ENCODE data around the gene CHRD. TPM values are rescaled to one million over a fixed set of nuclear protein-coding genes. Genes with fewer than 3 reads are reported as not detected.
"Not testable (repeated sequence)": the region's sequence is repeated elsewhere in the genome, so short reads cannot be mapped to it uniquely, and the experiment has no call there.

Gene CHRD
- total RNA-seq, 2 experiments from 2014 or later, result not detected

DNA sequence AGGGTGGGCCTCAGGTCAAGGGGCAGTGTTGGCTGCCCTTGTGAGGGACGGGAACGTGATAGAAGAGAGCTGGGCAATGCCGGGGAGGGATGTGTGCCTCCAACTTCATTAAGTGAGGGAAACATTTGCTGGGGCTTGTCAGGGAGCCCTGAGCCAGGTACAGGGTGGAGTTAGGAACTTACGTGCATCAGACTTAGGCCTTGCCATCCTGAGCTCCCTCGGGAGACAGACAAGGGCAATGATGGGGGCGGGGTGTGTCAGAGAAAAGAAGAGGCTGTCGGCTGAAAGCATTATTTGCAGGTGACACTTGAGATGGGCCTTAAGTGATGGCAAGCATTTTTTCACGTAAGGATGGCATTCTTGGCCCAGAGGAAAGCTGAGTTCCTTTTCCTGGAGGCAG is 40.9 kb upstream of the CHRD start:
- POLR2A ChIA-PET, result no interaction called here
- Mint-ChIP-seq H3K27ac (no peak overlapping the region), H3K27me3 (no peaks in the 10 kb centered on the region), H3K36me3 (ENCODE audit: low read depth) (peaks cover 4% of the 10 kb centered on the region), H3K9me3 (no peaks in the 10 kb centered on the region), H3K4me3 (no peak overlapping the region), H3K4me1 (peaks cover 34% of the 10 kb centered on the region)
- CTCF ChIA-PET, result interaction anchor here (0.9 to 2.2 kb wide), 4 partner anchors 9 to 21 kb away, joined by 3 to 6 read pairs (median 4); no protein-coding TSS in a partner anchor
- DNase-seq, result no peak

GRCh38 chr3:184339451-184340135 is 40.3 kb upstream of the CHRD start:
- POLR2A ChIA-PET; H3K36me3 Mint-ChIP-seq (ENCODE audit: low read depth); H3K4me3 Mint-ChIP-seq; H3K27me3 Mint-ChIP-seq; H3K27ac Mint-ChIP-seq; DNase-seq; H3K9me3 Mint-ChIP-seq: not testable (repeated sequence)
- CTCF ChIA-PET, result interaction anchor here (0.9 to 2.2 kb wide), 4 partner anchors 9 to 21 kb away, joined by 3 to 6 read pairs (median 4); no protein-coding TSS in a partner anchor
- peaks cover 28% of the 10 kb centered on the region for H3K4me1 Mint-ChIP-seq

- CTCF ChIA-PET, result interaction anchor here (0.8 to 1.9 kb wide), 2 partner anchors 10 to 12 kb away, joined by 4 to 5 read pairs; no protein-coding TSS in a partner anchor
- H3K27me3 Mint-ChIP-seq, result no peaks in the 10 kb centered on the region
- no peak overlapping the region for H3K4me3 Mint-ChIP-seq
- H3K27ac Mint-ChIP-seq, result no peak overlapping the region
- no peak for DNase-seq
- no peaks in the 10 kb centered on the region for H3K9me3 Mint-ChIP-seq
- no peaks in the 10 kb centered on the region for H3K36me3 Mint-ChIP-seq (ENCODE audit: low read depth)
- H3K4me1 Mint-ChIP-seq, result peaks cover 15% of the 10 kb centered on the region
- POLR2A ChIA-PET, result no interaction called here
Measured at GRCh38 chr3:184341925-184342324, 37.9 kb upstream of the CHRD start.

GRCh38 chr3:184343200-184343876 is 36.5 kb upstream of the CHRD start:
- ChIA-PET CTCF (no interaction called here), POLR2A (no interaction called here)
- Mint-ChIP-seq H3K36me3 (ENCODE audit: low read depth) (no peaks in the 10 kb centered on the region), H3K9me3 (no peaks in the 10 kb centered on the region), H3K27ac (no peak overlapping the region), H3K4me3 (no peak overlapping the region), H3K27me3 (no peaks in the 10 kb centered on the region), H3K4me1 (peaks cover 3% of the 10 kb centered on the region)
- no peak for DNase-seq

DNA sequence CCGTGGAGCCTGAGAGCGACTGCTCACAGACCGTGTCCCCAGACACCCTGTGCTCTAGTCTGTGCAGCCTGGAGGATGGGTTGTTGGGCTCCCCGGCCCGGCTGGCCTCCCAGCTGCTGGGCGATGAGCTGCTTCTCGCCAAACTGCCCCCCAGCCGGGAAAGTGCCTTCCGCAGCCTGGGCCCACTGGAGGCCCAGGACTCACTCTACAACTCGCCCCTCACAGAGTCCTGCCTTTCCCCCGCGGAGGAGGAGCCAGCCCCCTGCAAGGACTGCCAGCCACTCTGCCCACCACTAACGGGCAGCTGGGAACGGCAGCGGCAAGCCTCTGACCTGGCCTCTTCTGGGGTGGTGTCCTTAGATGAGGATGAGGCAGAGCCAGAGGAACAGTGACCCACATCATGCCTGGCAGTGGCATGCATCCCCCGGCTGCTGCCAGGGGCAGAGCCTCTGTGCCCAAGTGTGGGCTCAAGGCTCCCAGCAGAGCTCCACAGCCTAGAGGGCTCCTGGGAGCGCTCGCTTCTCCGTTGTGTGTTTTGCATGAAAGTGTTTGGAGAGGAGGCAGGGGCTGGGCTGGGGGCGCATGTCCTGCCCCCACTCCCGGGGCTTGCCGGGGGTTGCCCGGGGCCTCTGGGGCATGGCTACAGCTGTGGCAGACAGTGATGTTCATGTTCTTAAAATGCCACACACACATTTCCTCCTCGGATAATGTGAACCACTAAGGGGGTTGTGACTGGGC is 35.1 kb upstream of the CHRD start:
- Mint-ChIP-seq H3K9me3 (no peaks in the 10 kb centered on the region), H3K27ac (no peak overlapping the region), H3K36me3 (ENCODE audit: low read depth) (no peaks in the 10 kb centered on the region), H3K27me3 (no peaks in the 10 kb centered on the region), H3K4me3 (no peak overlapping the region), H3K4me1 (no peaks in the 10 kb centered on the region)
- ChIA-PET POLR2A (no interaction called here), CTCF (interaction anchor here (0.6 to 2.2 kb wide), 2 partner anchors 8 to 186 kb away, joined by 3 to 8 read pairs; partner anchors contain the start of gene FAM131A)
- no peak for DNase-seq

DNA sequence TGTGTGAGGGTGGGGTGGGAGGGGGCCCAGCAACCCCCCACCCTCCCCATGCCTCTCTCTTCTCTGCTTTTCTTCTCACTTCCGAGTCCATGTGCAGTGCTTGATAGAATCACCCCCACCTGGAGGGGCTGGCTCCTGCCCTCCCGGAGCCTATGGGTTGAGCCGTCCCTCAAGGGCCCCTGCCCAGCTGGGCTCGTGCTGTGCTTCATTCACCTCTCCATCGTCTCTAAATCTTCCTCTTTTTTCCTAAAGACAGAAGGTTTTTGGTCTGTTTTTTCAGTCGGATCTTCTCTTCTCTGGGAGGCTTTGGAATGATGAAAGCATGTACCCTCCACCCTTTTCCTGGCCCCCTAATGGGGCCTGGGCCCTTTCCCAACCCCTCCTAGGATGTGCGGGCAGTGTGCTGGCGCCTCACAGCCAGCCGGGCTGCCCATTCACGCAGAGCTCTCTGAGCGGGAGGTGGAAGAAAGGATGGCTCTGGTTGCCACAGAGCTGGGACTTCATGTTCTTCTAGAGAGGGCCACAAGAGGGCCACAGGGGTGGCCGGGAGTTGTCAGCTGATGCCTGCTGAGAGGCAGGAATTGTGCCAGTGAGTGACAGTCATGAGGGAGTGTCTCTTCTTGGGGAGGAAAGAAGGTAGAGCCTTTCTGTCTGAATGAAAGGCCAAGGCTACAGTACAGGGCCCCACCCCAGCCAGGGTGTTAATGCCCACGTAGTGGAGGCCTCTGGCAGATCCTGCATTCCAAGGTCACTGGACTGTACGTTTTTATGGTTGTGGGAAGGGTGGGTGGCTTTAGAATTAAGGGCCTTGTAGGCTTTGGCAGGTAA is 34.3 kb upstream of the CHRD start:
- ChIA-PET CTCF (interaction anchor here (1.1 to 2.2 kb wide), 2 partner anchors 8 to 28 kb away, joined by 3 to 8 read pairs; partner anchors contain the start of gene FAM131A), POLR2A (no interaction called here)
- no peaks in the 10 kb centered on the region for H3K4me1 Mint-ChIP-seq
- no peak overlapping the region for H3K27ac Mint-ChIP-seq
- DNase-seq, result peak; percentile 21
- no peaks in the 10 kb centered on the region for H3K36me3 Mint-ChIP-seq (ENCODE audit: low read depth)
- no peaks in the 10 kb centered on the region for H3K9me3 Mint-ChIP-seq
- H3K27me3 Mint-ChIP-seq, result no peaks in the 10 kb centered on the region
- no peak overlapping the region for H3K4me3 Mint-ChIP-seq

DNA sequence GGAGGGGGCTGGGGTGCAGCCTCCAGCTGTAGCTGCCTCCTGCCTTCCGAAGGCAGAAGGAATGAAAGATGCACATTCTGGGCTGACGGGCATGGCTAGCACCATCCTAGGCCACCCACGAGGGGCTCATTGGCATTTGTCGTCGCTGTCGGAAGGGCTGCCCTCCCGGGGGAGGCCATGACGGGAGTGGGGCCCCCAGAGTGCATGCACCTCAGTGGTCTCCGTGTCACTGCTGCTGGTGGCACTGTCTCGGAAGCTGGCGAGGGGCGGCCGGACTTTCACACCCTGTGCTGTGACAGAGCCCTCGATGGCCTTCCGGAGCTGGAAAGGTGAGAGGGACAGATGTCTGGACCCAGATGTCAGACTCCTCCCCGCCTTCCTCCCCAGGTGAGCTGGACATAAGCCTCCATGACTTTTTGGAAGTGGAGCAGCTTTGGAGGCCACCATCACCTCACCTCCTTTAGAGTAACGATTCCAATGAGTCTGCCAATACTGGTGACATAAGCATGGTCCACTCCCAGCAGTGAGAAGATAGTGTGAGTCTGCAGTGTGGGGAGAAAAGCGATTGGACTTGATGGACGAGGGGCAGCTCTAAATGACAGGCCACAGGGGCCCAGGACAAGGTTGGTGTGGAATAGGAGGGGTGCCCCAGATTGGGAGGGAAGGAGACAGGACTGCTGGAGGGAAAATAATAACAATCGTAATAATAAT is 33.2 kb upstream of the CHRD start:
- no peak for DNase-seq
- H3K4me1 Mint-ChIP-seq, result no peaks in the 10 kb centered on the region
- ChIA-PET POLR2A (no interaction called here), CTCF (interaction anchor here (0.8 to 2.5 kb wide), 5 partner anchors 9 to 168 kb away, joined by 3 to 8 read pairs (median 5); partner anchors contain the start of gene FAM131A)
- no peaks in the 10 kb centered on the region for H3K36me3 Mint-ChIP-seq (ENCODE audit: low read depth)
- no peak overlapping the region for H3K27ac Mint-ChIP-seq
- H3K4me3 Mint-ChIP-seq, result no peak overlapping the region
- H3K9me3 Mint-ChIP-seq, result no peaks in the 10 kb centered on the region
- no peaks in the 10 kb centered on the region for H3K27me3 Mint-ChIP-seq

GRCh38 chr3:184347321-184348056 is 32.4 kb upstream of the CHRD start:
- H3K4me3 Mint-ChIP-seq, result no peak overlapping the region
- no peak for DNase-seq
- no peaks in the 10 kb centered on the region for H3K27me3 Mint-ChIP-seq
- ChIA-PET POLR2A (no interaction called here), CTCF (interaction anchor here (0.8 to 2.5 kb wide), 6 partner anchors 9 to 167 kb away, joined by 3 to 8 read pairs (median 5); partner anchors contain the start of gene FAM131A)
- H3K27ac Mint-ChIP-seq, result no peak overlapping the region
- no peaks in the 10 kb centered on the region for H3K4me1 Mint-ChIP-seq
- no peaks in the 10 kb centered on the region for H3K9me3 Mint-ChIP-seq
- H3K36me3 Mint-ChIP-seq (ENCODE audit: low read depth), result no peaks in the 10 kb centered on the region

- ChIA-PET POLR2A (no interaction called here), CTCF (interaction anchor here (1.2 to 2.5 kb wide), 4 partner anchors 9 to 167 kb away, joined by 3 to 8 read pairs (median 4); partner anchors contain the start of gene FAM131A)
- Mint-ChIP-seq H3K36me3 (ENCODE audit: low read depth) (no peaks in the 10 kb centered on the region), H3K27me3 (no peaks in the 10 kb centered on the region), H3K27ac (no peak overlapping the region), H3K4me1 (no peaks in the 10 kb centered on the region), H3K4me3 (no peak overlapping the region), H3K9me3 (no peaks in the 10 kb centered on the region)
- no peak for DNase-seq
Measured at GRCh38 chr3:184348057-184348382, 31.8 kb upstream of the CHRD start.

GRCh38 chr3:184349563-184350470 is 30.0 kb upstream of the CHRD start:
- CTCF ChIA-PET, result interaction anchor here (1.4 to 1.5 kb wide), 2 partner anchors 11 to 30 kb away, joined by 4 read pairs; no protein-coding TSS in a partner anchor
- Mint-ChIP-seq H3K27ac (no peak overlapping the region), H3K4me3 (no peak overlapping the region), H3K9me3 (no peaks in the 10 kb centered on the region), H3K36me3 (ENCODE audit: low read depth) (no peaks in the 10 kb centered on the region), H3K27me3 (no peaks in the 10 kb centered on the region), H3K4me1 (peaks cover 2% of the 10 kb centered on the region)
- POLR2A ChIA-PET, result no interaction called here
- no peak for DNase-seq

DNA sequence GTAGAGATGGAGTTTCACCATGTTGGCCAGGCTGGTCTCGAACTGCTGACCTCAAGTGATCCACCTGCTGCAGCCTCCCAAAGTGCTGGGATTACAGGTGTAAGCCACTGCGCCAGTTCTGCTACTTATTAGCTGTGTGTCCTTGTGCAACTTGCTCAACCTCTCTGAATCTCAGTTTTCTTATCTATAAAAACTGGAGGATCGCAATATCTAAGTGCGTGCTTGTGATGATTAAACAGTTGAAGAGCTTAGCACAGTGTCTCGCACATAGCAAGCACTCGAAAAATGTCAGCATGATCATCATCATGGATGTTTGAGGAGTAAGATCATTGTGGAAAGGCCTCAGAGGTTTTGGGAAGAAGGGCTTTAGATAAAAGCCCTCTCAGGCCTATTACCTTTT is 29.2 kb upstream of the CHRD start:
- Mint-ChIP-seq H3K9me3 (no peaks in the 10 kb centered on the region), H3K4me1 (peaks cover 2% of the 10 kb centered on the region), H3K4me3 (no peak overlapping the region), H3K36me3 (ENCODE audit: low read depth) (no peaks in the 10 kb centered on the region), H3K27ac (no peak overlapping the region), H3K27me3 (no peaks in the 10 kb centered on the region)
- CTCF ChIA-PET, result interaction anchor here (0.8 to 1.5 kb wide), 3 partner anchors 10 to 31 kb away, joined by 3 to 4 read pairs (median 4); no protein-coding TSS in a partner anchor
- DNase-seq, result no peak
- POLR2A ChIA-PET, result no interaction called here
